KOPT-K1 (cell line): Measurements from ENCODE around the gene KCNIP4.

ENCODE experiments used
- H3K27ac ChIP-seq: fragments of 200-600 bp; sonication (generic); 2 replicates; pipeline ENCODE4 v1.5.1; 2016; ENCODE audit warnings: antibody characterized with exemption, mild to moderate bottlenecking, low read depth, low read length; ENCODE audit not compliant: poor library complexity, severe bottlenecking
- H3K36me3 ChIP-seq: fragments of 200-600 bp; sonication (generic); 2 replicates; pipeline ENCODE4 v1.5.1; 2017; ENCODE audit warnings: antibody characterized with exemption, mild to moderate bottlenecking, low read length, moderate library complexity; ENCODE audit not compliant: insufficient read depth
- H3K9me3 ChIP-seq: fragments of 200-600 bp; sonication (generic); 2 replicates; pipeline ENCODE4 v1.5.1; 2017; ENCODE audit warnings: antibody characterized with exemption, low read length, mild to moderate bottlenecking; ENCODE audit not compliant: insufficient read depth, poor library complexity, severe bottlenecking

The KCNIP4 gene

GRCh38 chr4:21450331-21450730, 498.2 kb downstream of the KCNIP4 start:
- no peaks in the 10 kb centered on the region for H3K9me3 ChIP-seq
- H3K27ac ChIP-seq: no peak overlapping the region
- no peaks in the 10 kb centered on the region for H3K36me3 ChIP-seq

- Histone ChIP-seq H3K36me3 (no peaks in the 10 kb centered on the region), H3K27ac (no peak overlapping the region), H3K9me3 (no peaks in the 10 kb centered on the region)
These were observed 501.1 kb downstream of the KCNIP4 start for GRCh38 chr4:21447301-21448054.

- H3K9me3 ChIP-seq: no peaks in the 10 kb centered on the region
- H3K36me3 ChIP-seq: no peaks in the 10 kb centered on the region
- H3K27ac ChIP-seq: no peak overlapping the region
These were observed 528.4 kb downstream of the KCNIP4 start for GRCh38 chr4:21420166-21420565.

- Histone ChIP-seq H3K36me3 (no peaks in the 10 kb centered on the region), H3K27ac (no peak overlapping the region), H3K9me3 (no peaks in the 10 kb centered on the region)
These were observed 532.8 kb downstream of the KCNIP4 start for GRCh38 chr4:21415728-21416127.

- Histone ChIP-seq H3K36me3 (no peaks in the 10 kb centered on the region), H3K27ac (no peak overlapping the region)
These were observed 534.7 kb downstream of the KCNIP4 start for GRCh38 chr4:21413807-21414370.

GRCh38 chr4:21411086-21411485, 537.5 kb downstream of the KCNIP4 start:
- Histone ChIP-seq H3K27ac (no peak overlapping the region), H3K36me3 (no peaks in the 10 kb centered on the region), H3K9me3 (no peaks in the 10 kb centered on the region)

More at GRCh38 chr4:21413807-21414370, 534.7 kb downstream of the KCNIP4 start:
- no peaks in the 10 kb centered on the region for H3K9me3 ChIP-seq

GRCh38 chr4:21410372-21410771, 538.2 kb downstream of the KCNIP4 start:
- Histone ChIP-seq H3K27ac (no peak overlapping the region), H3K36me3 (no peaks in the 10 kb centered on the region), H3K9me3 (no peaks in the 10 kb centered on the region)

GRCh38 chr4:21387683-21388082, 560.9 kb downstream of the KCNIP4 start:
- no peaks in the 10 kb centered on the region for H3K36me3 ChIP-seq
- H3K27ac ChIP-seq: no peak overlapping the region
- H3K9me3 ChIP-seq: no peaks in the 10 kb centered on the region

- Histone ChIP-seq H3K27ac (no peak overlapping the region), H3K36me3 (no peaks in the 10 kb centered on the region), H3K9me3 (no peaks in the 10 kb centered on the region)
These were observed 562.3 kb downstream of the KCNIP4 start for GRCh38 chr4:21386166-21386780.

GRCh38 chr4:21385706-21386105, 562.9 kb downstream of the KCNIP4 start:
- Histone ChIP-seq H3K9me3 (no peaks in the 10 kb centered on the region), H3K36me3 (no peaks in the 10 kb centered on the region), H3K27ac (no peak overlapping the region)

GRCh38 chr4:21384609-21385008, 564.0 kb downstream of the KCNIP4 start:
- H3K9me3 ChIP-seq: no peaks in the 10 kb centered on the region
- H3K36me3 ChIP-seq: no peaks in the 10 kb centered on the region
- H3K27ac ChIP-seq: no peak overlapping the region

GRCh38 chr4:21380861-21381260, 567.7 kb downstream of the KCNIP4 start:
- Histone ChIP-seq H3K36me3 (no peaks in the 10 kb centered on the region), H3K9me3 (no peaks in the 10 kb centered on the region), H3K27ac (no peak overlapping the region)

- no peaks in the 10 kb centered on the region for H3K36me3 ChIP-seq
- H3K27ac ChIP-seq: no peak overlapping the region
- H3K9me3 ChIP-seq: no peaks in the 10 kb centered on the region
These were observed 571.5 kb downstream of the KCNIP4 start for GRCh38 chr4:21377046-21377445.

- no peaks in the 10 kb centered on the region for H3K36me3 ChIP-seq
- H3K27ac ChIP-seq: no peak overlapping the region
- no peaks in the 10 kb centered on the region for H3K9me3 ChIP-seq
These were observed 572.4 kb downstream of the KCNIP4 start for GRCh38 chr4:21376176-21376575.

- H3K27ac ChIP-seq: no peak overlapping the region
- no peaks in the 10 kb centered on the region for H3K36me3 ChIP-seq
- no peaks in the 10 kb centered on the region for H3K9me3 ChIP-seq
These were observed 573.8 kb downstream of the KCNIP4 start for GRCh38 chr4:21374641-21375368.
